Stimulated activated naive CD8-positive, alpha-beta T cell treated with anti-CD3 and anti-CD28 coated beads, Interleukin-15, amount 100 ng/mL, for 72 hours (primary cell): ENCODE measurements around the gene ST6GALNAC3.
"Not testable (repeated sequence)": the region's sequence is repeated elsewhere in the genome, so short reads cannot be mapped to it uniquely, and the experiment has no call there.

Experiments
- ATAC-seq: fragments of 150-1000 bp; cut with Tn5 transposase; 2 replicates; pipeline ENCODE4 v1.10.0; 2021; ENCODE audit warnings: mild to moderate bottlenecking, moderate library complexity
- DNase-seq, 2 donors: peaks; one replicate each; pipeline ENCODE4 v3.0.0; 2021 to 2022
- H3K27ac Mint-ChIP-seq, 2 donors: one replicate each; pipeline ENCODE4 v1.8.0; 2022; ENCODE audit warnings: mild to moderate bottlenecking in 2 of 2, mixed read lengths in 2 of 2, moderate library complexity in 2 of 2
- H3K27me3 Mint-ChIP-seq: one replicate; pipeline ENCODE4 v1.8.0; 2022; ENCODE audit warnings: mixed read lengths
- H3K4me1 Mint-ChIP-seq: one replicate; pipeline ENCODE4 v1.8.0; 2022; ENCODE audit warnings: mild to moderate bottlenecking, mixed read lengths
- H3K4me3 Mint-ChIP-seq, 2 donors: one replicate each; pipeline ENCODE4 v1.8.0; 2022; ENCODE audit warnings: mild to moderate bottlenecking in 2 of 2, mixed read lengths in 2 of 2, moderate library complexity in 1 of 2
- H3K9me3 Mint-ChIP-seq, 2 donors: one replicate each; pipeline ENCODE4 v1.8.0; 2022; ENCODE audit warnings: mixed read lengths in 2 of 2

Gene ST6GALNAC3

GRCh38 chr1:76242587-76242986 is 168.0 kb downstream of the ST6GALNAC3 start:
- not testable (repeated sequence) for H3K4me3 Mint-ChIP-seq, DNase-seq, ATAC-seq, H3K27ac Mint-ChIP-seq, H3K4me1 Mint-ChIP-seq, H3K27me3 Mint-ChIP-seq
- peaks cover 22 to 32% of the 10 kb centered on the region in 2 donors for H3K9me3 Mint-ChIP-seq

- no peak overlapping the region for H3K4me3 Mint-ChIP-seq
- no peak overlapping the region for H3K27ac Mint-ChIP-seq
- peaks cover 8% of the 10 kb centered on the region for H3K4me1 Mint-ChIP-seq
Observed at GRCh38 chr1:76247261-76247852, 172.8 kb downstream of the ST6GALNAC3 start.

GRCh38 chr1:76250271-76250670 is 175.7 kb downstream of the ST6GALNAC3 start:
- peaks cover 6 to 7% of the 10 kb centered on the region in 2 donors for H3K9me3 Mint-ChIP-seq
- no peak for DNase-seq
- no peaks in the 10 kb centered on the region for H3K27me3 Mint-ChIP-seq
- ATAC-seq = no peak
- H3K4me3 Mint-ChIP-seq = no peak overlapping the region
- peaks cover 19% of the 10 kb centered on the region for H3K4me1 Mint-ChIP-seq
- no peak overlapping the region for H3K27ac Mint-ChIP-seq

More at GRCh38 chr1:76247261-76247852, 172.8 kb downstream of the ST6GALNAC3 start:
- DNase-seq (no peak), ATAC-seq (no peak)
- Mint-ChIP-seq H3K27me3 (no peaks in the 10 kb centered on the region), H3K9me3 (peaks cover 22 to 32% of the 10 kb centered on the region in 2 donors)

GRCh38 chr1:76252431-76252830 is 177.9 kb downstream of the ST6GALNAC3 start:
- Mint-ChIP-seq H3K4me1 (peaks cover 33% of the 10 kb centered on the region), H3K4me3 (no peak overlapping the region), H3K9me3 (no peaks in the 10 kb centered on the region), H3K27me3 (no peaks in the 10 kb centered on the region), H3K27ac (no peak overlapping the region)
- DNase-seq (no peak), ATAC-seq (no peak)

GRCh38 chr1:76254104-76255030 is 179.8 kb downstream of the ST6GALNAC3 start:
- no peak for DNase-seq
- Mint-ChIP-seq H3K27me3 (no peaks in the 10 kb centered on the region), H3K27ac (peak overlapping the region in 1 of 2 donors; percentile 63), H3K9me3 (no peaks in the 10 kb centered on the region), H3K4me1 (peaks cover 52% of the 10 kb centered on the region), H3K4me3 (no peak overlapping the region)
- no peak for ATAC-seq

- peak overlapping the region; percentile 4 to 75 for H3K27ac Mint-ChIP-seq
- peak overlapping the region; percentile 42 to 73 for H3K4me3 Mint-ChIP-seq
Observed at GRCh38 chr1:76256289-76257223, 182.0 kb downstream of the ST6GALNAC3 start.

GRCh38 chr1:76257823-76258222 is 183.3 kb downstream of the ST6GALNAC3 start:
- peak overlapping the region; percentile 12 to 36 for H3K4me3 Mint-ChIP-seq
- peak overlapping the region in 1 of 2 donors; percentile 66 for H3K27ac Mint-ChIP-seq
- H3K4me1 Mint-ChIP-seq = peaks cover 70% of the 10 kb centered on the region
- DNase-seq (no peak), ATAC-seq (peak; percentile 55)
- H3K27me3 Mint-ChIP-seq = no peaks in the 10 kb centered on the region
- peaks cover 0 to 5% of the 10 kb centered on the region in 2 donors for H3K9me3 Mint-ChIP-seq

More at GRCh38 chr1:76256289-76257223, 182.0 kb downstream of the ST6GALNAC3 start:
- H3K9me3 Mint-ChIP-seq = no peaks in the 10 kb centered on the region
- H3K4me1 Mint-ChIP-seq = peaks cover 70% of the 10 kb centered on the region
- ATAC-seq (peak; percentile 49), DNase-seq (no peak)
- no peaks in the 10 kb centered on the region for H3K27me3 Mint-ChIP-seq

GRCh38 chr1:76259270-76259669 is 184.7 kb downstream of the ST6GALNAC3 start:
- Mint-ChIP-seq H3K4me1 (peaks cover 73% of the 10 kb centered on the region), H3K4me3 (peak overlapping the region in 1 of 2 donors; percentile 6), H3K9me3 (peaks cover 0 to 5% of the 10 kb centered on the region in 2 donors)

GRCh38 chr1:76260279-76260678 is 185.7 kb downstream of the ST6GALNAC3 start:
- Mint-ChIP-seq H3K9me3 (peaks cover 0 to 5% of the 10 kb centered on the region in 2 donors), H3K4me1 (peaks cover 62% of the 10 kb centered on the region), H3K27ac (no peak overlapping the region), H3K4me3 (peak overlapping the region in 1 of 2 donors; percentile 45), H3K27me3 (no peaks in the 10 kb centered on the region)
- no peak for DNase-seq
- peak; percentile 33 for ATAC-seq

More at GRCh38 chr1:76259270-76259669, 184.7 kb downstream of the ST6GALNAC3 start:
- DNase-seq = no peak
- no peak overlapping the region for H3K27ac Mint-ChIP-seq
- no peak for ATAC-seq
- no peaks in the 10 kb centered on the region for H3K27me3 Mint-ChIP-seq

GRCh38 chr1:76262601-76263000 is 188.1 kb downstream of the ST6GALNAC3 start:
- ATAC-seq (no peak), DNase-seq (no peak)
- Mint-ChIP-seq H3K4me1 (peaks cover 55% of the 10 kb centered on the region), H3K27ac (no peak overlapping the region), H3K4me3 (no peak overlapping the region), H3K9me3 (peaks cover 0 to 5% of the 10 kb centered on the region in 2 donors), H3K27me3 (no peaks in the 10 kb centered on the region)

- Mint-ChIP-seq H3K9me3 (peaks cover 0 to 5% of the 10 kb centered on the region in 2 donors), H3K27me3 (no peaks in the 10 kb centered on the region), H3K4me1 (peaks cover 55% of the 10 kb centered on the region), H3K4me3 (no peak overlapping the region), H3K27ac (no peak overlapping the region)
- DNase-seq (no peak), ATAC-seq (no peak)
Observed at GRCh38 chr1:76264642-76265041, 190.1 kb downstream of the ST6GALNAC3 start.

GRCh38 chr1:76266762-76267161 is 192.2 kb downstream of the ST6GALNAC3 start:
- Mint-ChIP-seq H3K27ac (peak overlapping the region; percentile 83 to 91), H3K4me3 (no peak overlapping the region), H3K4me1 (peaks cover 55% of the 10 kb centered on the region), H3K27me3 (no peaks in the 10 kb centered on the region), H3K9me3 (peaks cover 0 to 5% of the 10 kb centered on the region in 2 donors)
- DNase-seq = no peak
- no peak for ATAC-seq

GRCh38 chr1:76267631-76268030 is 193.1 kb downstream of the ST6GALNAC3 start:
- H3K4me3 Mint-ChIP-seq = peak overlapping the region; percentile 53 to 68
- H3K9me3 Mint-ChIP-seq = peaks cover 0 to under 1% of the 10 kb centered on the region in 2 donors
- ATAC-seq (peak; percentile 91), DNase-seq (no peak)
- H3K27me3 Mint-ChIP-seq = no peaks in the 10 kb centered on the region
- H3K27ac Mint-ChIP-seq = peak overlapping the region; percentile 83 to 88
- peaks cover 55% of the 10 kb centered on the region for H3K4me1 Mint-ChIP-seq

- peak overlapping the region; percentile 54 to 86 for H3K27ac Mint-ChIP-seq
- peaks cover 55% of the 10 kb centered on the region for H3K4me1 Mint-ChIP-seq
- DNase-seq = no peak
- H3K27me3 Mint-ChIP-seq = no peaks in the 10 kb centered on the region
- no peak for ATAC-seq
- H3K4me3 Mint-ChIP-seq = peak overlapping the region; percentile 51 to 68
- no peaks in the 10 kb centered on the region for H3K9me3 Mint-ChIP-seq
Observed at GRCh38 chr1:76268341-76268740, 193.8 kb downstream of the ST6GALNAC3 start.

- Mint-ChIP-seq H3K27ac (peak overlapping the region in 1 of 2 donors; percentile 86), H3K4me3 (peak overlapping the region; percentile 51 to 70), H3K9me3 (no peaks in the 10 kb centered on the region), H3K4me1 (peaks cover 50% of the 10 kb centered on the region), H3K27me3 (no peaks in the 10 kb centered on the region)
- ATAC-seq (peak; percentile 56), DNase-seq (no peak)
Observed at GRCh38 chr1:76269155-76269554, 194.6 kb downstream of the ST6GALNAC3 start.
